NOMO-1 treated with dmso at 0.1 percent for 144 hours (cell line): ENCODE data around the gene CEP97.

ENCODE experiments used
- DNase-seq: peaks from one replicate; lab custom pipeline; 2025; ENCODE audit not compliant: unreplicated experiment; lab: John Stamatoyannopoulos, UW

Gene CEP97

GRCh38 chr3:101813817-101814440 is 89.5 kb downstream of the CEP97 start:
- DNase-seq: no peak

GRCh38 chr3:101814835-101815234 is 90.4 kb downstream of the CEP97 start:
- no peak for DNase-seq

GRCh38 chr3:101816215-101817149 is 92.1 kb downstream of the CEP97 start:
- DNase-seq: no peak

GRCh38 chr3:101817992-101818391 is 93.6 kb downstream of the CEP97 start:
- no peak for DNase-seq

GRCh38 chr3:101819649-101820206 is 95.3 kb downstream of the CEP97 start:
- DNase-seq: peak; percentile 19
